ENCODE data around the gene NETO2. TPM values are rescaled to one million over a fixed set of nuclear protein-coding genes. Genes with fewer than 3 reads are reported as not detected.

The NETO2 gene
- total and polyA plus RNA-seq, 4 donors = 0.20 to 1.6 (median 0.37) TPM

DNA sequence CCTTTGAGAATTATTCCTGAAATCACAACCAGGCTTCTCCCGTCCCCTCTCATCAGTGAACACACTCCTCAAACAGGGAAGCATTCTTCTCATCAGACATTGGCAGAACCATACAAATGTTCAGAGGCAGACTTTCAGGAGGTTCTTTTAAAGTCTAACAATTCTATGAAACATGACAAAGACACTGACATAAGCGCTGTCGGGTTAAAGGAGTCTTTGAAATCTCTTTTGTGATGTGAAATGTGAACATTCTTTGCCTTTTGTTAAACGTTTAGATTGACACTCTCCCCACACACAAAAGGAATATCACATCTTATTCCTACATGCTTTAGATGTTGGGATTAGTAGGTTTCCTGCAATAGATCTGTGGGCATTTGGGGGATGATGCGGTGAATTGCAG is 63.9 kb downstream of the NETO2 start:
- 77% methylated on average over 5 of the region's 5 CpGs for WGBS
- H3K9me3 ChIP-seq (ENCODE audit: control insufficient read depth in 4 of 4, low read length in 3 of 4) = no peaks in the 10 kb centered on the region
- no peaks in the 10 kb centered on the region for H3K36me3 ChIP-seq (ENCODE audit: control insufficient read depth in 4 of 4, insufficient read depth in 3 of 4, low read depth in 1 of 4, low read length in 3 of 4)
- no peak for TF ChIP-seq RAD21 (IDR thresholded peaks at IDR 0.05)
- TF ChIP-seq RXRA (IDR thresholded peaks at IDR 0.05) = no peak
- no peak for TF ChIP-seq FOXA2 (IDR thresholded peaks at IDR 0.05)
- TF ChIP-seq SP1 (IDR thresholded peaks at IDR 0.05) = no peak
- H3K27ac ChIP-seq (ENCODE audit: low read depth in 1 of 2, low read length in 2 of 2) = no peak overlapping the region
- no peaks in the 10 kb centered on the region for H3K27me3 ChIP-seq (ENCODE audit: control insufficient read depth in 4 of 4, insufficient read depth in 4 of 4, low read length in 3 of 4)
- no peaks in the 10 kb centered on the region for H3K4me1 ChIP-seq (ENCODE audit: control insufficient read depth in 4 of 4, insufficient read depth in 4 of 4, low read length in 3 of 4)
- H3K9ac ChIP-seq (ENCODE audit: low read depth in 1 of 2, low read length in 2 of 2) = no peak overlapping the region
- DNase-seq (ENCODE audit: low spot score) = no peak
- no peak overlapping the region for H3K4me3 ChIP-seq (ENCODE audit: low read depth in 1 of 3, low read length in 3 of 3)

DNA sequence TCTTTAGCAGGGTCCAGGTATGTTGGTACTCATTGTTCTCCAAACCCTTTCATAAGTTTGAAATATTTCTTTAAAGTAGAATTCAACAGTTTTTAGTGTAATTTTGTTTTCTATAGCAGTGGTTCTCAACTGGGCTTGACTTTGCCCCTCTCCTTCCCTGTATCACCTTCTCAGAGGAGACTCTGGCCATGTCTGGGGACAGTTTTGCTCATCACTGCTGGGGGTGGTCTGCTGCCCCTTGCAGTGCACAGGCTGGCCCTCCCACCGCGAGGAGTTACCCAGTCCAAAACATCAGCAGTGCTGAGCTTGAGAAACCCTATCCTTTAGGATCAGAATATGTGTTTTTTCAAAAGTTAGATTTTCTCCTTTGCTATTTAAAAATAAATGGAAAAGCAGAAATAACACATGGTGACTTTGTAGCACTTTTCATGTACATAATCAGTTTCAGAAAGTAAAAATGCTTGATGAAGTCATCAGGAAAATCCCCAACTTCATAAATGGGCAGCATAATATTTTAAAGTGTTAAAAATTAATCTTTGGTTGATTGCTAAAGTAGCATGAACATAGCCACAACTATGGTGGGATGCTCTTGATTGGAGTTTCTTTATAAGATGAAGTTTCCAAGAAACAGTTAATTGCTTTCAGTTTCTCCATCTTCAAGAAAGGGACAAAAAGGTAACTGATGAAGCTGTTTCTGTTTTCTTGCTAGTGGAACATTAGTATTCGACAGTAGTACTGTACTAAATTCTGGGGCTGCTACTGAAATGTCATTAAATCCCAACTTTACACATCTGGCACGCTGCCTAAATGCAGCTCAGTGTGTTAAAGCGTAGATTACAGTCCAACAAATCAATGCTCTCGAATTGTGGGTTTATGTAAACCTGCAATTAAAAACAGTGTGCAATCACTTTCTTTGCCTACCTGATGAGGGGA is 70.3 kb downstream of the NETO2 start:
- H3K27ac ChIP-seq (ENCODE audit: low read depth in 1 of 2, low read length in 2 of 2) = no peak overlapping the region
- TF ChIP-seq, protein P1, sequence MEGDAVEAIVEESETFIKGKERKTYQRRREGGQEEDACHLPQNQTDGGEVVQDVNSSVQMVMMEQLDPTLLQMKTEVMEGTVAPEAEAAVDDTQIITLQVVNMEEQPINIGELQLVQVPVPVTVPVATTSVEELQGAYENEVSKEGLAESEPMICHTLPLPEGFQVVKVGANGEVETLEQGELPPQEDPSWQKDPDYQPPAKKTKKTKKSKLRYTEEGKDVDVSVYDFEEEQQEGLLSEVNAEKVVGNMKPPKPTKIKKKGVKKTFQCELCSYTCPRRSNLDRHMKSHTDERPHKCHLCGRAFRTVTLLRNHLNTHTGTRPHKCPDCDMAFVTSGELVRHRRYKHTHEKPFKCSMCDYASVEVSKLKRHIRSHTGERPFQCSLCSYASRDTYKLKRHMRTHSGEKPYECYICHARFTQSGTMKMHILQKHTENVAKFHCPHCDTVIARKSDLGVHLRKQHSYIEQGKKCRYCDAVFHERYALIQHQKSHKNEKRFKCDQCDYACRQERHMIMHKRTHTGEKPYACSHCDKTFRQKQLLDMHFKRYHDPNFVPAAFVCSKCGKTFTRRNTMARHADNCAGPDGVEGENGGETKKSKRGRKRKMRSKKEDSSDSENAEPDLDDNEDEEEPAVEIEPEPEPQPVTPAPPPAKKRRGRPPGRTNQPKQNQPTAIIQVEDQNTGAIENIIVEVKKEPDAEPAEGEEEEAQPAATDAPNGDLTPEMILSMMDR (IDR thresholded peaks at IDR 0.05; ENCODE audit: low read depth, low read length, missing input control) = no peak
- no peak for TF ChIP-seq GABPA (IDR thresholded peaks at IDR 0.05 in 1 of 2, conservative IDR thresholded peaks at IDR 0.05 in 1 of 2)
- TF ChIP-seq, protein P2, sequence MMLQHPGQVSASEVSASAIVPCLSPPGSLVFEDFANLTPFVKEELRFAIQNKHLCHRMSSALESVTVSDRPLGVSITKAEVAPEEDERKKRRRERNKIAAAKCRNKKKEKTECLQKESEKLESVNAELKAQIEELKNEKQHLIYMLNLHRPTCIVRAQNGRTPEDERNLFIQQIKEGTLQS (IDR thresholded peaks at IDR 0.05) = no peak
- TF ChIP-seq EGR1 (IDR thresholded peaks at IDR 0.05; ENCODE audit: low read depth in 2 of 2) = no peak
- no peak for TF ChIP-seq FOXA1 (IDR thresholded peaks at IDR 0.05)
- TF ChIP-seq, protein P3, sequence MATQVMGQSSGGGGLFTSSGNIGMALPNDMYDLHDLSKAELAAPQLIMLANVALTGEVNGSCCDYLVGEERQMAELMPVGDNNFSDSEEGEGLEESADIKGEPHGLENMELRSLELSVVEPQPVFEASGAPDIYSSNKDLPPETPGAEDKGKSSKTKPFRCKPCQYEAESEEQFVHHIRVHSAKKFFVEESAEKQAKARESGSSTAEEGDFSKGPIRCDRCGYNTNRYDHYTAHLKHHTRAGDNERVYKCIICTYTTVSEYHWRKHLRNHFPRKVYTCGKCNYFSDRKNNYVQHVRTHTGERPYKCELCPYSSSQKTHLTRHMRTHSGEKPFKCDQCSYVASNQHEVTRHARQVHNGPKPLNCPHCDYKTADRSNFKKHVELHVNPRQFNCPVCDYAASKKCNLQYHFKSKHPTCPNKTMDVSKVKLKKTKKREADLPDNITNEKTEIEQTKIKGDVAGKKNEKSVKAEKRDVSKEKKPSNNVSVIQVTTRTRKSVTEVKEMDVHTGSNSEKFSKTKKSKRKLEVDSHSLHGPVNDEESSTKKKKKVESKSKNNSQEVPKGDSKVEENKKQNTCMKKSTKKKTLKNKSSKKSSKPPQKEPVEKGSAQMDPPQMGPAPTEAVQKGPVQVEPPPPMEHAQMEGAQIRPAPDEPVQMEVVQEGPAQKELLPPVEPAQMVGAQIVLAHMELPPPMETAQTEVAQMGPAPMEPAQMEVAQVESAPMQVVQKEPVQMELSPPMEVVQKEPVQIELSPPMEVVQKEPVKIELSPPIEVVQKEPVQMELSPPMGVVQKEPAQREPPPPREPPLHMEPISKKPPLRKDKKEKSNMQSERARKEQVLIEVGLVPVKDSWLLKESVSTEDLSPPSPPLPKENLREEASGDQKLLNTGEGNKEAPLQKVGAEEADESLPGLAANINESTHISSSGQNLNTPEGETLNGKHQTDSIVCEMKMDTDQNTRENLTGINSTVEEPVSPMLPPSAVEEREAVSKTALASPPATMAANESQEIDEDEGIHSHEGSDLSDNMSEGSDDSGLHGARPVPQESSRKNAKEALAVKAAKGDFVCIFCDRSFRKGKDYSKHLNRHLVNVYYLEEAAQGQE (IDR thresholded peaks at IDR 0.05) = no peak
- TF ChIP-seq NR2F2 (IDR thresholded peaks at IDR 0.05) = no peak
- no peak for TF ChIP-seq SP1 (IDR thresholded peaks at IDR 0.05)
- TF ChIP-seq FOXA2 (IDR thresholded peaks at IDR 0.05) = no peak
- no peak for TF ChIP-seq YY1 (IDR thresholded peaks at IDR 0.05)
- TF ChIP-seq, protein P4, sequence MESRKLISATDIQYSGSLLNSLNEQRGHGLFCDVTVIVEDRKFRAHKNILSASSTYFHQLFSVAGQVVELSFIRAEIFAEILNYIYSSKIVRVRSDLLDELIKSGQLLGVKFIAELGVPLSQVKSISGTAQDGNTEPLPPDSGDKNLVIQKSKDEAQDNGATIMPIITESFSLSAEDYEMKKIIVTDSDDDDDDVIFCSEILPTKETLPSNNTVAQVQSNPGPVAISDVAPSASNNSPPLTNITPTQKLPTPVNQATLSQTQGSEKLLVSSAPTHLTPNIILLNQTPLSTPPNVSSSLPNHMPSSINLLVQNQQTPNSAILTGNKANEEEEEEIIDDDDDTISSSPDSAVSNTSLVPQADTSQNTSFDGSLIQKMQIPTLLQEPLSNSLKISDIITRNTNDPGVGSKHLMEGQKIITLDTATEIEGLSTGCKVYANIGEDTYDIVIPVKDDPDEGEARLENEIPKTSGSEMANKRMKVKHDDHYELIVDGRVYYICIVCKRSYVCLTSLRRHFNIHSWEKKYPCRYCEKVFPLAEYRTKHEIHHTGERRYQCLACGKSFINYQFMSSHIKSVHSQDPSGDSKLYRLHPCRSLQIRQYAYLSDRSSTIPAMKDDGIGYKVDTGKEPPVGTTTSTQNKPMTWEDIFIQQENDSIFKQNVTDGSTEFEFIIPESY (IDR thresholded peaks at IDR 0.05) = no peak
- TF ChIP-seq HNF4A (conservative IDR thresholded peaks at IDR 0.05) = no peak
- no peak for TF ChIP-seq RAD21 (IDR thresholded peaks at IDR 0.05)
- no peak for TF ChIP-seq RXRA (IDR thresholded peaks at IDR 0.05)
- no peak for TF ChIP-seq HNF4G (IDR thresholded peaks at IDR 0.05)
- no peak for TF ChIP-seq TAF1 (conservative IDR thresholded peaks at IDR 0.05)
- TF ChIP-seq, protein P5, sequence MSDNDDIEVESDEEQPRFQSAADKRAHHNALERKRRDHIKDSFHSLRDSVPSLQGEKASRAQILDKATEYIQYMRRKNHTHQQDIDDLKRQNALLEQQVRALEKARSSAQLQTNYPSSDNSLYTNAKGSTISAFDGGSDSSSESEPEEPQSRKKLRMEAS (IDR thresholded peaks at IDR 0.05) = no peak
- TF ChIP-seq JUND (IDR thresholded peaks at IDR 0.05) = no peak
- 73% methylated on average over 6 of the region's 6 CpGs for WGBS
- no peak overlapping the region for H3K9ac ChIP-seq (ENCODE audit: low read depth in 1 of 2, low read length in 2 of 2)
- no peaks in the 10 kb centered on the region for H3K4me1 ChIP-seq (ENCODE audit: control insufficient read depth in 4 of 4, insufficient read depth in 4 of 4, low read length in 3 of 4)
- H3K36me3 ChIP-seq (ENCODE audit: control insufficient read depth in 4 of 4, insufficient read depth in 3 of 4, low read depth in 1 of 4, low read length in 3 of 4) = no peaks in the 10 kb centered on the region
- H3K27me3 ChIP-seq (ENCODE audit: control insufficient read depth in 4 of 4, insufficient read depth in 4 of 4, low read length in 3 of 4) = no peaks in the 10 kb centered on the region
- no peak overlapping the region for H3K4me3 ChIP-seq (ENCODE audit: low read depth in 1 of 3, low read length in 3 of 3)
- DNase-seq (ENCODE audit: low spot score) = no peak
- peaks cover 0 to 2% (median 0%) of the 10 kb centered on the region in 4 donors for H3K9me3 ChIP-seq (ENCODE audit: control insufficient read depth in 4 of 4, low read length in 3 of 4)
